Ectodermal cell (in vitro differentiated cells): ENCODE results near the gene NOTCH2.

ENCODE experiments used
- H3K27ac ChIP-seq: 2 replicates; pipeline ENCODE4 v1.7.0; 2013; ENCODE audit warnings: mild to moderate bottlenecking, low read depth, low read length; ENCODE audit not compliant: insufficient read depth, poor library complexity, severe bottlenecking
- H3K27me3 ChIP-seq: 2 replicates; pipeline ENCODE4 v1.7.0; 2013; ENCODE audit warnings: mild to moderate bottlenecking, low read length; ENCODE audit not compliant: insufficient read depth, control insufficient read depth, poor library complexity, severe bottlenecking
- H3K36me3 ChIP-seq: one replicate; pipeline ENCODE4 v1.7.0; 2013; ENCODE audit warnings: low read length; ENCODE audit not compliant: control insufficient read depth, insufficient read depth
- H3K4me1 ChIP-seq: one replicate; pipeline ENCODE4 v1.7.0; 2013; ENCODE audit warnings: low read length; ENCODE audit not compliant: control insufficient read depth, insufficient read depth
- H3K4me3 ChIP-seq: 2 replicates; pipeline ENCODE4 v1.7.0; 2013; ENCODE audit warnings: low read depth, low read length, control low read depth; ENCODE audit not compliant: insufficient read depth
- H3K9me3 ChIP-seq: 2 replicates; pipeline ENCODE4 v1.7.0; 2013; ENCODE audit warnings: mild to moderate bottlenecking, low read length, moderate library complexity; ENCODE audit not compliant: control insufficient read depth
- WGBS, 2 experiments: methylation state at CpG; one replicate each; pipeline ENCODE4 v1.1.7; 2013; ENCODE audit warnings: missing lambda C conversion rate in 2 of 2; 5-methylcytosine and 5-hydroxymethylcytosine counted together

The NOTCH2 gene

GRCh38 chr1:119893827-119894700 lies 175.4 kb downstream of the NOTCH2 start:
- Histone ChIP-seq H3K4me1 (no peaks in the 10 kb centered on the region), H3K9me3 (no peaks in the 10 kb centered on the region), H3K36me3 (no peaks in the 10 kb centered on the region), H3K27me3 (no peaks in the 10 kb centered on the region), H3K27ac (no peak overlapping the region), H3K4me3 (no peak overlapping the region)
- 89 to 95% methylated on average over 10 of the region's 10 CpGs for WGBS, 2 experiments

DNA sequence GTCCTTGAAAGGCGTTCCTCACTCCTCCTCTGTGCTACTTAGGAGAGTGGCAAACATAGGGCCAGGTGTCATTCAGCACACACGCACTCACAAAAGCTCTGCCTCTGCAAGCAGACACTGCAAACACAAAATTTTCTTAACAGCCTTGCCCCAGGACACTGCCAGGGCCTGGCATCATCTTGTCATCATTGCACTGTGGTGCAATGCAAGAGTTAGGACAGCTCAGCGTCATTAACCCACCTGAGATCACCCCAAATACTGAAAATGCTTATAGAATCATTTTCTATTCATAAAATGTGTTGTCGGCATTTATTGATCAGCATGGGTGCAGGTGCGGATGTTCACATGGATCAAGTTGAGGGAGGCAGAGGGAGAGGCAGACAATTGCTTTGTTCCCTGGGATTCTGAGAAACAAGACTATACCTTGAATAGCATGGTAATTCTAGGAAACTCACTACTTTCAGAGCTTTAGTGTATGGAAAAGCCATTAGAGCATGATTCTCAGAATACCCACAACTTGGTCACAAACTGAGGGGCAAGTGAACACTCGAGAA lies 176.1 kb downstream of the NOTCH2 start:
- Histone ChIP-seq H3K27me3 (no peaks in the 10 kb centered on the region), H3K27ac (no peak overlapping the region), H3K36me3 (no peaks in the 10 kb centered on the region), H3K4me1 (no peaks in the 10 kb centered on the region), H3K9me3 (no peaks in the 10 kb centered on the region), H3K4me3 (no peak overlapping the region)
- WGBS, 2 experiments = 94 to 97% methylated on average over 6 of the region's 6 CpGs

DNA sequence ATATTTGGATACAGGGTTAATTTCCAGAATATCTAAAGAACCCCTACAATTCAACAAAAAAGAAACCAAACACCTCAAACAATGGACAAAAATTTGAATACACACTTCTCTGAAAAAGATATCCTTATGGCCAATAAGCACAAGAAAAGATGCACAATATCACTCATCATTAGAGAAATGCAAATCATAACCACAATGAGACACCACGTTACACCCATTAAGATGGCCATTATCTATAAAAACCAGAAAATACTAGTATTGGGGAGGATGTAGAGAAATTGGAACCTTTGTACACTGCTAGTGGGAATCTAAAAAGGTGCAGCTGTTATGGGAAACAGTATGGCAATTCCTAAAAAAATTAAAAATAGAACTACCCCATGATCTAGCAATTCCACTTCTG lies 178.1 kb downstream of the NOTCH2 start:
- Histone ChIP-seq H3K27ac (no peak overlapping the region), H3K4me1 (no peaks in the 10 kb centered on the region), H3K9me3 (no peaks in the 10 kb centered on the region), H3K4me3 (no peak overlapping the region), H3K36me3 (no peaks in the 10 kb centered on the region), H3K27me3 (no peaks in the 10 kb centered on the region)
- no CpG with 5 or more reads among the region's 1 CpG for WGBS, 2 experiments

DNA sequence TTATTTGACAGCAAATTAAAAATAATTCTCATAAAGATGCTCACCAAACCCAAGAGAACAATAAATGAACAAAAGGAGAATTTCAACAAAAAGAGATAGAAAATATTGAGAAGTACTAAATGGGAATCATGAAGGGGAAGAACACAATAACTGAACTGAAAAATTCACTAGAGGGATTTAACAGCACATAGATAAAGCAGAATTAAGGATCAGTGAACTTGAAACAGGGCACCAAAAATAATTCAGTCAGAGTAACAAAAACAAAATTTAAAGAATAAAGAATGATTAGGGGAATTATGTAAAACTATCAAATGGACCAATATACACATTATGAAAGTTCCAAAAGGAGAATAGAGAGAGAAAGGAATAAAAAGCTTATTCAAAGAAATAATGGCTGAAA lies 181.0 kb downstream of the NOTCH2 start:
- Histone ChIP-seq H3K9me3 (no peaks in the 10 kb centered on the region), H3K27me3 (no peaks in the 10 kb centered on the region), H3K4me3 (no peak overlapping the region), H3K4me1 (no peaks in the 10 kb centered on the region), H3K36me3 (no peaks in the 10 kb centered on the region), H3K27ac (no peak overlapping the region)

DNA sequence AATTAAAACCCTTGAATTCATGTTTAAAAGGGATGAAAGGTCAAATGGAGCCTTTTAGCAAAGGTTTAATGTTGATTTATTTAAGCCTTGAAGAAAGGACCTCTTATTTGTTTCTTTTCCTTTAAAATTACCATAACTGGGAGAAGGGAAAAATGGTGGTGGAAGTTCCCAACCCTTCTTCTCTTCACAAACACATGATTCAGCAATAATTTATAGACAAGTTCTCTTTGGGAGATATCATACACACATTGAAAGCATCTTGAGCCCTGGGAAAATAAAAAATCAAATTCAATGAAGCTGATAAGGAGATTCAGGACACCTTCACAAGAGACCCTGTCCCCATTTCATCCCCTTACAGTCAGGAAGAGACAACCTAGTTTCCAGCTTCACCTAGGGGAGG lies 182.0 kb downstream of the NOTCH2 start:
- no peak overlapping the region for H3K27ac ChIP-seq
- no peaks in the 10 kb centered on the region for H3K9me3 ChIP-seq
- H3K4me1 ChIP-seq = no peaks in the 10 kb centered on the region
- H3K27me3 ChIP-seq = no peaks in the 10 kb centered on the region
- H3K4me3 ChIP-seq = no peak overlapping the region
- H3K36me3 ChIP-seq = no peaks in the 10 kb centered on the region

GRCh38 chr1:119885903-119886783 lies 183.3 kb downstream of the NOTCH2 start:
- no peaks in the 10 kb centered on the region for H3K9me3 ChIP-seq
- WGBS, 2 experiments = 53 to 55% methylated on average over 10 of the region's 11 CpGs
- no peak overlapping the region for H3K27ac ChIP-seq
- no peaks in the 10 kb centered on the region for H3K27me3 ChIP-seq
- no peak overlapping the region for H3K4me3 ChIP-seq
- H3K4me1 ChIP-seq = no peaks in the 10 kb centered on the region
- no peaks in the 10 kb centered on the region for H3K36me3 ChIP-seq

DNA sequence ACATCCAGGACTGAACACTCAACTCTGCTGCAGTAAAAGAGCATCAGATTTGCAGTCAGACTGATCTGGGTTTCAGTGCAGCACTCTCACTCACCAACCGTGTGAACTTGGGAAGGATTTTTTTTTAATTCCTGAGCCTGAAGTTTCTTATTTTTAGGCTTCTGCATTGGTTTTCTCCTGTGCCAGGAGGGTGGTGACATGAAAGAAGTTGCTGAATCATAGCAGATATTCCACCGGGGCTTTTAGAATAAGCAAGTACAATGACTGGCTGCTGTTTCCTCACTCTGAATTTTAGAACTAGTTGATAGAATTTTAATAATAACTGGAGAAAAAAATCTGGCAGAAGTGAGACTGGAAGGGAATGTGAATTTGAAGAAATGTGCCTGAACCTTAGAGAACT lies 184.8 kb downstream of the NOTCH2 start:
- no peaks in the 10 kb centered on the region for H3K4me1 ChIP-seq
- H3K4me3 ChIP-seq = no peak overlapping the region
- H3K9me3 ChIP-seq = no peaks in the 10 kb centered on the region
- WGBS, 2 experiments = 89 to 94% methylated on average over 2 of the region's 2 CpGs
- no peak overlapping the region for H3K27ac ChIP-seq
- H3K27me3 ChIP-seq = no peaks in the 10 kb centered on the region
- no peaks in the 10 kb centered on the region for H3K36me3 ChIP-seq

GRCh38 chr1:119883826-119884225 lies 185.6 kb downstream of the NOTCH2 start:
- Histone ChIP-seq H3K27me3 (no peaks in the 10 kb centered on the region), H3K36me3 (no peaks in the 10 kb centered on the region), H3K4me3 (no peak overlapping the region), H3K9me3 (no peaks in the 10 kb centered on the region), H3K27ac (no peak overlapping the region), H3K4me1 (no peaks in the 10 kb centered on the region)
- WGBS, 2 experiments = 96 to 97% methylated on average over 3 of the region's 3 CpGs

GRCh38 chr1:119882132-119883049 lies 187.1 kb downstream of the NOTCH2 start:
- Histone ChIP-seq H3K27me3 (no peaks in the 10 kb centered on the region), H3K36me3 (no peaks in the 10 kb centered on the region), H3K4me3 (no peak overlapping the region), H3K27ac (no peak overlapping the region), H3K4me1 (no peaks in the 10 kb centered on the region), H3K9me3 (no peaks in the 10 kb centered on the region)
- WGBS, 2 experiments = 79 to 86% methylated on average over 5 of the region's 5 CpGs
